Stimulated activated CD8-positive, alpha-beta memory T cell treated with anti-CD3 and anti-CD28 coated beads, Interleukin-4, amount 100 ng/mL, for 4 hours (primary cell): Measurements from ENCODE around the gene ANGEL1.

ENCODE experiments used
- DNase-seq, 2 donors: peaks; one replicate each; pipeline ENCODE4 v3.0.0-alpha.2; 2020; ENCODE audit warnings: low read depth in 2 of 2, low spot score in 1 of 2

ANGEL1 gene

DNA sequence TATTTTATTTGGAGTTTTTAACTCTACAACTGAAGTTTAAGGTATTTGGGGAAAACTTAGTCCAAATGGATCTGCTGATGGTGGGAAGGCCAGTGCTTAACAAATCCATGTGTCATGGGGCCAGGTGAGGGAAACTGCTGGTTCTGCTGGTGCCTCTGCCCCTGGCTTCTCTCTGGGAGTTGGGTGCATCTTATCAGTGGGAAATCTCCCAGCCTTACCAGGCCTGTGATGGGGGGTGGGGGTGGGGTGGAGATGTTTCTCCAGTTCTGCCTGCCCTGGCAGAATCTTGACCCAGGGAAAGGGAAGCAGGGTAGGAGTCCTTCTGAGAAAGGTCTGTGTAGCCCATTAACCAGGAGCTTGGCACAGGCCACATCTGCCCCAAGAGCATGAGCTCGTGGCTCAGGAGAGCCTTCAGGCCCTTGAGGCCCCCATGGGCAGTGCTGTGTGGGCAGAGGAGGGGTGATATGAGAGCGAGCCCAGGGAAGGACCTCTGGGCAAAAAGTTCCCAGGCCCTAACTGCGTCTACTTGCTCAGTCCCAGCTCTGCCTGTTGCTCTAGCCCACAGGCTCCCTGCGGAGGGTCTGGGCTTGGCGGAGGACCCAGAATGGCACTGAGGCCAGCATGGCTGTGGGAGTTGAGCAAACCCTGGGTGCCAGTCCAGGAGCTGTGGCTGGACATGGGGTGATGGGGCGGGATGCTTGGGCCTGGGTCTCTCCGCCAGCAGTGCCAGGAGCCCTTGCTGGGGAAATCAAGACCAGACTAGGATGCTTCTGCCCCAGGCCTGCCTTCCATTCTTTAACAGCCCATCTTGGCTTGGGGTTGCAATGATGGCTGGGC lies 33.2 kb downstream of the ANGEL1 start:
- DNase-seq = no peak

DNA sequence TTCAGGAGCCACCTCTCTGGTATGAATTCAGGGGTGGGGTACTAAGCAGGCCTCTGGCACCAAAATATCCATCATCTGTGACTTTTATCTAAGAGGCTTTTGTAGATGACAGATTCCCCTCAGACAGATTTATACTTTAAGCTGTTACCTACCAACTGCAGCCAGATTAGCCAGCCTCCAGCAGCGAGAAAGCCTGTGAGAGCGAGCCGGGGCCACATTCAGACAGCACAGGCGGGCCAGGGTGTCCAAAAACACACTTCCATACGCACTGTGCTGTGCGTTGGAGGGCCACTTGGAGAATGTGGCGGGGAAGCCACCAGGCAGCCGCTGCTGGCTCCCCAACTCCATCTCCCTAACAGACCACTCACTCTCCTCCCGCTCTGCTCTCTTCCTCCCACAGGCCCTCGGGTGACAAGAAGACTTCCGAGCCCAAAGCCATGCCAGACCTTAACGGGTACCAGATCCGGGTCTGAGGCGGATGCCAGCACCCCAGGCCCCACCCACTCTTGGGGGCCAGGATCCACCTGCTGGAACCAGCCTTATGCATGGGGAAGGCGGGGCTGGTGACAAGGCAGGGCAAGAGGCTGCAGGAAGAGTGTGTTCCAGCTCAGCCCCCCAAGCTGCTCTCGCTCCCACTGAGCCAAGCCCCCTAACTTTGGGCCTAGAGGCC lies 34.0 kb downstream of the ANGEL1 start:
- DNase-seq = no peak

DNA sequence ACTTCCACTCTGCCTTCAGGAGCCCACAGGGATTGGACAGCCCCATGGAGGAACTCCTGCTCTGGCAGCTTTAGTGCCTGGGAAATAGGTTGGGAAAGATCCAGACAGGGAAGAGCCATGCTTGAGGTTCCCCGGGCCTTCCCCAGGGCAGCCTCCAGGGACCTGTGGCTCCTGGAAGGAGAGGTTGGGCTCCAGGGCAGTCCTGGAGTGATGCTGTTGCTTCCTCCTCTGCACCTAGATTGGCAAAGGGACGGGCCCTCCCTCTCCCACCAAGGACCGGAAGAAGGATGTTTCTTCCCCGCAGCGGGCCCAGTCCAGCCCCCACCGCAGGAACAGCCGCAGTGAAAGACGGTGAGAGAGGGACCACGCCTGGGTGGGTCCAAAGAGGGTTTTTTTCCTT lies 35.0 kb downstream of the ANGEL1 start:
- no peak for DNase-seq

DNA sequence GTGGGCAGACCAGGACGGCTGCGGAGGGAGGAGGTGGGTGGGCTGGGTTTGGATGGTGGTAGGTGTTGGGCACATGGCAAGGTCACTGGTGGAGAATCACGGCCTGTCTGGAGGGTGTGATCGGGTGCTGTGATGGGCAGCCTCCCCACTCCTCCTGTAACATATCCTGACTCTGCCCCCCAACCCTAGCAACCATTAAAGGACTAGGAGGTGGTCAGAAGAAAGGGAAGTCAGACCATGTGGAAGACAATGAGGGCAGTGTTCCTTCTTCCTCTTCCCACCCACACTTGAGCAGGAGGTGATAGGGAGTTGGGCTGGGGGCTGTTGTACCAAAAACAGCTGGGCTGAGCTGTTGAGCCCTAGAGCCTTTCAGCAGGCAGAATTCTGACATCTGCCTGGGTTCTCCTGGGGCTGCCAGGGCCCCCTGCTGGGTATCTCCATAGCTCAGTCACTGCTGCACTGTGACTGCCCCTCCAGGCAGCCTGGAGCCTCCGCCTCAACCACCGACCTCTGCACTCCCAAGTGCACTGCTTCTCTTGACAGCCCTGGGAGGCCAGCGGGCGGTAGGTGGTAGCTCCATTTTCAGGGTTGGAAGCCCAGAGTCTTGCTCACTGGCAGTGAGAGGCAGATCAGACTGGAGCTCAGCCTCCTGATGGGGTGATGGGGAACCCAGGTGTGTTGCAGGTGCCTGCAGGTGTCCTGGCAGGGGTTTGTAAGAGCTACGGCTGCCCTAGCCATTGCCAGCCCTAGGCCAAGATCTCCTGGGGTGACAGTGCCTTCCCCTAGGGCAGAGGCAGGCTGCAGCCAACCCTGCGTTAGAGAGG lies 36.0 kb downstream of the ANGEL1 start:
- DNase-seq = no peak

DNA sequence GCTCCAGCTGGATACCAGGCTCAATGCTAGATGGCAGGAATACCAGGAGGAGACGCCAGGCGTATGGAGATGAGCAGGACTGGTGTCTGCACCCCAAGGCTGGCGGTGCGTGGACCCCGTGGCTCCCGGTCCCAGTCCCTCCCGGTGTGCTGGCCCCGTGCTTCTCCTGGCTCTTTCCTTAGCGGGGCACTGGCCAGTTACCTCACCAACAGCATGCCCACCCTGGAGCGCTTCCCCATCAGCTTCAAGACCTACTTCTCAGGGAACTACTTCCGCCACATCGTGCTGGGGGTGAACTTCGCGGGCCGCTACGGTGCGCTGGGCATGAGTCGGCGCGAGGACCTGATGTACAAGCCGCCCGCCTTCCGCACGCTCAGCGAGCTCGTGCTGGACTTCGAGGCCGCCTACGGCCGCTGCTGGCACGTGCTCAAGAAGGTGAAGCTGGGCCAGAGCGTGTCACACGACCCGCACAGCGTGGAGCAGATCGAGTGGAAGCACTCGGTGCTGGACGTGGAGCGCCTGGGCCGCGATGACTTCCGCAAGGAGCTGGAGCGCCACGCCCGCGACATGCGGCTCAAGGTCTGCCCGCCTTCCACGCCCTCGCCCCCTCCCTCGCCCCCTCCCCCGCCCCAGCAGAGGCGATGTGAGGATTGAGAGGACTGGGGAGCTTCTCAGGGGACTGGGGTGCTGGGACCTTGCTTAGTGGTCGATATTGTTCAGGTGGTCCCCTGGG lies 36.8 kb downstream of the ANGEL1 start:
- no peak for DNase-seq

DNA sequence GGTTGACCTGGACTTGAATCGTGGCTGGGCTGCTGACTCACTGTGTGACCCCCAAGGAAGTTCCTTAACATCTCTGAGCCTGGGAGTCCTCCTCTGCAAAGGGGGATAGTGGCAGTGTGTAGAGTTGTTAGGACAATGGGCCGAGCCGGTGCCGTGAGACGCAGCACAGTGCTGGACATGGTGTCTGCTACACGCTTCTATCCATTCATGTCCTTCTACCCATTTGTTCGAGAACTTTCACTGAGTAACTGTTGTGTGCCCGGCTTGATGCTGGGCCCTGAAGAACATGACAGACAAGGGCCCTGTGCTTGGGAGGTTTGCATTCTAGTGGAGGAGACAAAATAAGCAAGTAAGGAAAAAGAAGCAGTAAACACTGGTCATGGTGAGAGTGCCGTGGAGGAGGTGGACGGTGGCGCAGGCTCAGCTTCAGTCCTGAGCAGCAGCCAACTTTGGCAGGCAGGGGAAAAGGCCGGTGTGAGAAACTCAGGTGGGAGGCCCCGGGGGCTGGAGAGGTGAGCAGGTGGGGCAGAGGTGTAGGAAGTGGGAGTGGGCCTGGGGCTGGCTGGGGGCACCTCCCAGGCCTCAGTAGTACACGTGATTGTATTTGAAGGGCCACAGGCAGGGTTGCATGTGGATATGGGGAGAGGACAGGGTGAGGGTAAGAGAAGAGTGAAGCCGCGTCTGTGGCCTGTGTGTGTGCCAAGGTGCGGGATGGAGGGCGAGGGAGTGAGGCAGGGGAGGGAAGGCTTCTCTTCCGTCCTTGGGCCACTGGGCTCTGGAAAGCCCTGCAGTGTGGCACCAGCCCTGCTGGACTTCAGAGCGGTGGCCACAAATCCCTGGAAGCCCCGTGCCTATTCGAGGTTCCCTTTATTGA lies 37.6 kb downstream of the ANGEL1 start:
- DNase-seq = no peak

DNA sequence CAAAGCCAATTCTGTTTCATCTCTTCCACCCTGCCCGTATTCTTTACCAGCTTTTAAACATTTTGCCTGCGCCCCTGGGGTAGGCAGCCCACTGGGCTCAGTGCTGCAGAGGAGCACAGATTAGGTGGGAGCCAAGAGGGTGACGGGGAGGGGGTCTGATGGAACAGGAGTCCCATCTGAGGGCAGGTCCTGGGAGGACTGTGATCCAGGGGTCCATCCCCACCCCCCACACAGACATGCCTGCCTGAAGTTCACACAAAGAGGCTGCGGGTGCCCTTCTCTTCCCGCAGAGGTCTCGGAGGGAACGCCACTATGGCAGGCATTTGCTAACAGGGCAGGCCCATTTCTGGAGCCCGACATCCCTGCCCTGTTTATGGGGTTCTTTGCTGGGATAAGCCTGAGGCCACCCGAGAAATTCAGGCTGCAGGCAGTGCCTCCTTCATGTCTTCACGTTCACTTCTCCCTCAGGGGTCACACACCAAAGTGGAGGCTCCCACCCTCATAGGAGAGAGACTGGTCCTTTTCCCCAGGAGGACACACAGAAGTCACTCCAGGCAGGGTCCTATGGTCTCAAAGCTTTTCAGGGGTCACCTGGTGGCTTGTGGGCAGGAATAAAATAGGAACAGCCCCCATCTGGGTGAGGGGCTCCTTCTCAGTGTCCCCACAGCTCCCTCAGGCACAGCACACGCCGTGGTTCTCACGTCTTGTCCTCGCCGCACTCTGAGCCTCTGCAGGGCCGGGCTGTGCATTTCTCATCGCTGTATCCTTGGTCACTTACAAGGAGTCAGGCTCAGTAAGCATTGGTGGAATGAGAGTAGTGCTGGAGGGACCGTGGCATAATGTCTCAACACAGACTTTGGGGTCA lies 38.5 kb downstream of the ANGEL1 start:
- no peak for DNase-seq

GRCh38 chr14:76773188-76773885 lies 39.3 kb downstream of the ANGEL1 start:
- no peak for DNase-seq

- no peak for DNase-seq
Measured at GRCh38 chr14:76772300-76773187, 40.1 kb downstream of the ANGEL1 start.

GRCh38 chr14:76771437-76771980 lies 41.2 kb downstream of the ANGEL1 start:
- DNase-seq = no peak

DNA sequence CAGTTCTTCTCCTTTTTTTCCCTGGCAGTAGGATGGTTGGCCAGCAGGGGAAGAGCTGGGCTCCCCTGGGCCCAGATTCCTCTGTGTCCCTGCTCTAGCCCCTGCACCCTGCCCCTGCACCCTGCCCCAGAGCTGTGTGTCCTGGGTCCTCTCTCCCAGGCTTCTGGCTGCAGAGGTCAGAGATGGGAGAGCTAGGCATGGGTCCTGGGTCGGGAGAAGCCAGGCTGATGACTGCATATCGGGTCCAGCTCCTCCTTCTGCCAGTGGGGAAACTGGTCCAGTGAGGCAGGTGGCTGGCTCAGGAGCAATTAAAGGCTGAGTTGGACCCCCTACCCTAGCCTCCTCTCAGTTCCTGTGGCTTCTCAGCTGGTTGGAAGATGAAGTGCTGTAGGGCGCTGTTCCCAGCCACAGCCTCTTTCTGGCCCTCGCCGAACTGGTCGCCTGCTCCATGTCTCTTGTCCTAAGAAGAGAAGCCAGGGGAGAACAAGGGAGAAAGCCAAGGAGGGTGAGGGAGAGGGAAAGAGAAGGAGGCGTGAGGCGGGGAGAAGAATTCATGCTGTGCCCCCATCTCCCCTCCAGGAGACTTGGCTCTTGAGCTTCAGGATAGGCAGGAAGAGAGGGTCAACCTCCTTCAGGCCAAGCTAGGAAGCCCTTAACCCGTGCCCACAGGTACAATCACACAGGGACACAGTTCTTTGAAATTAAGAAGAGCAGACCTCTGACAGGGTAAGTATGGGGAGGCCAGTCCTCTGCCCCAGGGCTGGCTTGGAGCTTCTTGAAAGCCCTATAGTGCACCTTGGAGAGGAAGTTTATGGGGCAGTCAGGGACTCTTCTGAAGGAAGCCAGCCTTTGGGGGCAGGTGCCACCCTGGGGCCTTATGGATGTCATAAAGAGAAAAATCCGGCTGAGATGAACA lies 41.9 kb downstream of the ANGEL1 start:
- no peak for DNase-seq

DNA sequence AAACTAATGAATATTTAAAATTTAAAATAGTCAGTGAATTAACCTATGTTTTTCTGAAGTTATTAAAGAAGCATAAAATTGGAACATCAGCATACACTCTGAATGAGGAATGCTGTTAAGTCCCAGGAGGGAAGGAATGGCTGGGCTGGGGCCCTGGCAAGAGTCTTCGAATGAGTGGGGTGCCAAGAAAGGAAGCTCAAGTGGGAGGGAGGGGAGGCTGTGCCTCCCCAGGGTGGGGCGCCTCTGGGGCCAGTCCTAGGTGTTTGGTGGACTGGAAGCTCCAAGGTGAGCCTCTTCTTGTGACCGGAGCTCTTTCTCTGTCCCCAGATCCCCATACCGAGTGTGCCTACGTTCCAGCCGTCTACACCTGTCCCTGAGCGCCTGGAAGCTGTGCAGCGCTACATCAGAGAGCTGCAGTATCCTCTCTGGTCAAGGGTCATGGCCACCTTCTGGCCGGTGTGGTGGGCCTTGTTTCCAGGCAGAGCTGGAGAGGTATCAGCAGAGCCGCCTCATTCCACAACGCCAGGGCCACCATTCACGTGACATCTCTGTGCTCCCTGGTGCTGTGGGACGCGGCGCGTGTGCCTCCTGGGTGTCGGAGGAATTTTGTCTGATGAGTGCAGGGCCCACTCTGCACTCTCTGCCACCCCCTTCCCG lies 42.9 kb downstream of the ANGEL1 start:
- DNase-seq = no peak

DNA sequence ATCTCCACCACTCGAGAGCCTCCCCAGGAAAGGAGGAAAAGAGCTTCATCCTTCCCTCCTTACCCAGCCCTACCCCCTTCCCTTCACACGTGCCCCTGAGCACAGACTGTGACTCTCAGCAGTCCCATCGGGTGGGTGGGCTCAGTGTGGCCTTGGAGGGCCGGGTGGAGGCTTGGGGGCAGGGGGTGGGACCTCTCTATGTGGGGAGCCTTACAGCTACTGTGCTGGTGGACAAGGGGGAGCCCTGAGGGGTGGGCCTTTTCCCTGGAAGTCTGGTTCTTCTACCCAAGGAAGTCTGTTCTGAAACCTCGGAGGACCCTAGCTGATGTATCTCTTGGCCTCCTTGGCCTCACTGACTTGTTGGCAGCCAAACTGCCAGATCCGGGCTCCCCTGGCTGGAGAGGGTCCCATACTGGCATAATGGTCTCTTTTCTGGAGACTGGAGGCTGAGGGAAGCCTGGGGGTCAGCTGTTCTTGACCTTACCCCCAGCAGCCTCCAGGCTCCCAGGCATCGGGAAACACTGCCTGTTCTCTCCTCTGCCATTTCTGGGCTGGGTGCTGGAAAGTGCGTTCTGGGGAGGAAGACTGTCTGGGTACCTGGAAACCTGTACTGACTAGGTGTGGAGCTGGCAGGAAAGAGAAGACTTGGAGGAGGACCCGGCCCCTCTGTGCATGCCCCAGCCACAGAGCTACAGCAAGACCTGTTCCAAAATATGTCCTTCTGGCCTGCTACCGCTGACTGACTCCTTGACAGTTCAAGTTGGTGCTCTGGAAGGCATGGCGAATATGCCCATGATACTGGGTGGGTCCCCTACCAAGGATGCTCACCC lies 43.8 kb downstream of the ANGEL1 start:
- DNase-seq = no peak

DNA sequence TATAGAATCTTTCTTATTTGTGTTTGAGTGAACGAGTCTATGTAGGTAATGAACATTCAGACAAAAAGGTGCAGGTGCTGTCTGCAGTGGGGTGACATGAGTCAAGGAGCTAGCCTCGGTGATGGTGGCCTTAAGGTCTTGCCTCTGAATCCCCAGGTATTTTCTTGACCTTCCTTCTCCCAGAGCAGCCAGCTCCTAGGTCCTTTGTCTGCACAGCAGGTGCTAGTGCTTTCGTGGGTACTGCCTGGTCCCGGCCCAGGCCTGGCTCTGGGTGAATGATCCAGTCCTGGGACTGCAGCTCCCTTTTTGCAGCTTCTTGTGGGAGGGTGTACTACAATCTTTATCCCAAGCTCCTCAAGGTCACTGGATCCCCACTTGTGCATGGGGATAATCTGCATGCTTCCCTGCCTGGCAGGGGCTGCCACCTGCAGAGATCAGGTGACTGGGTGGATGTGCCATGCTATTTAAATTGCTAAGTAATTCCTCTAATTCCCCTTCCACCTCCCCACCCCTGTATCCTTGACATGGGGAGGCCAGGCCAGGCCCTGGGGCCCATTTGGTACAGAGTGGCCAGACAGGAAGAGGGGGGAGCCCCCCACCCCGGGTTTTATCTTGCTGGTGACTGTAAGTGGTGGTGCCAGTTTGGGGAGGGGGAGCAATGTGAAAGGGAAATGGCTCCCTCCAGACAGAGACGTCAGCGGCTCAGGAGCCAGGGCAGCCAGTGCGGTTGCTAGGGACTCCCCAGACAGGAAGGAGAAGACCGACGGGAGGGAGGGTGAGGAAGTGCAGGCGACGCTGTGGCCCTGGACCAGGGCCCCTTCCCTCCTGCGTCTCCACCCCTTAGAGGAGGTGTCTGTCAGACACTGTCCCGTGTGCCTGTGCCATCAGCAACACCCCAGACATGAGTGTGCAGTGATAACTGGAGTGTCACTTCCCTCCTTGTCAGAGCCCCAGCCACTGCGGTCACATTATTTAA lies 44.7 kb downstream of the ANGEL1 start:
- peak in 1 of 2 donors; percentile 45 for DNase-seq
